HepG2 (cell line): ENCODE measurements around the gene BSG. TPM values are rescaled to one million over a fixed set of nuclear protein-coding genes. Genes with fewer than 3 reads are reported as not detected.
A peak's percentile ranks its signal among the peaks of the same experiment; 100 is the strongest.

ENCODE experiments used
- DMAP1 ChIP-seq: IDR thresholded peaks from 2 replicates; pipeline ENCODE4 v1.6.1; 2016
- ELF4 ChIP-seq: sonication (generic); formaldehyde crosslinking; IDR thresholded peaks from 2 replicates; pipeline ENCODE4 v1.5.0; 2020; ENCODE audit warnings: missing genetic modification reagents, mild to moderate bottlenecking, moderate library complexity, borderline replicate concordance
- HES4 ChIP-seq: sonication (generic); formaldehyde crosslinking; IDR thresholded peaks from 2 replicates; pipeline ENCODE4 v1.9.0; 2021; ENCODE audit warnings: mild to moderate bottlenecking, missing genetic modification reagents, borderline replicate concordance
- HINFP ChIP-seq: sonication (generic); formaldehyde crosslinking; IDR thresholded peaks from 2 replicates; pipeline ENCODE4 v1.4.0; 2020; ENCODE audit warnings: low read depth, mild to moderate bottlenecking, missing genetic modification reagents
- JDP2 ChIP-seq: sonication (generic); formaldehyde crosslinking; IDR thresholded peaks from 2 replicates; pipeline ENCODE4 v1.8.1; 2022; ENCODE audit warnings: missing genetic modification reagents, borderline replicate concordance
- KAT2B ChIP-seq: fragments of 150-350 bp; IDR thresholded peaks from 2 replicates; pipeline ENCODE4 v1.6.1; 2014; ENCODE audit warnings: low read depth, low read length, borderline replicate concordance
- MTA1 ChIP-seq: sonication (generic); formaldehyde crosslinking; IDR thresholded peaks from 2 replicates; pipeline ENCODE4 v1.4.0; 2020; ENCODE audit warnings: missing genetic modification reagents, mild to moderate bottlenecking, borderline replicate concordance
- NR2F1 ChIP-seq, 2 experiments: fragments of 450-650 bp in 1 of 2; formaldehyde crosslinking in 1 of 2; IDR thresholded peaks; 2 replicates each; pipeline versions ENCODE4 v1.5.0 to v1.6.1; 2016 to 2020; ENCODE audit warnings: mild to moderate bottlenecking in 1 of 2, missing compliant biosample characterization in 1 of 2, missing genetic modification reagents in 1 of 2, moderate library complexity in 1 of 2
- PRDM4 ChIP-seq: sonication (generic); formaldehyde crosslinking; IDR thresholded peaks from 2 replicates; pipeline ENCODE4 v1.9.0; 2021; ENCODE audit warnings: missing genetic modification reagents, borderline replicate concordance
- ZBTB2 ChIP-seq: sonication (generic); formaldehyde crosslinking; IDR thresholded peaks from 2 replicates; pipeline ENCODE4 v1.8.0; 2022; ENCODE audit warnings: low read depth, missing genetic modification reagents
- ZNF235 ChIP-seq: sonication (generic); formaldehyde crosslinking; IDR thresholded peaks from 2 replicates; pipeline ENCODE4 v1.8.1; 2023; ENCODE audit warnings: mild to moderate bottlenecking, missing genetic modification reagents, borderline replicate concordance
- ZNF264 ChIP-seq: sonication (generic); formaldehyde crosslinking; IDR thresholded peaks from 2 replicates; pipeline ENCODE4 v1.4.0; 2020; ENCODE audit warnings: missing genetic modification reagents
- ZNF510 ChIP-seq: sonication (generic); formaldehyde crosslinking; IDR thresholded peaks from 2 replicates; pipeline ENCODE4 v1.4.0; 2020; ENCODE audit warnings: low read depth, mild to moderate bottlenecking, missing genetic modification reagents
- ZNF598 ChIP-seq: sonication (generic); formaldehyde crosslinking; IDR thresholded peaks from 2 replicates; pipeline ENCODE4 v1.5.1; 2020; ENCODE audit warnings: mild to moderate bottlenecking, missing genetic modification reagents, borderline replicate concordance
- ZNF7 ChIP-seq: IDR thresholded peaks from 2 replicates; pipeline ENCODE4 v1.6.1; 2016; ENCODE audit warnings: missing biosample characterization, missing genetic modification reagents
- polyA plus RNA-seq, 8 experiments: library from polyadenylated mRNA; depleted of rRNA in 3 of 8; stranded (reverse) in 7 of 8; unstranded in 1 of 8; fragments of >200 nt; fragmentation: Illumina TruSeq in 4 of 8; extraction: Trizol in 4 of 8; gene quantifications; 2 replicates each; pipeline versions ENCODE4 v1.2.1 to v1.2.3, GENCODE V29; 2011 to 2016; ENCODE audit warnings: low read depth in 4 of 8, missing spikeins in 1 of 8, mixed read lengths in 1 of 8; ENCODE audit not compliant: insufficient read depth in 1 of 8
- total RNA-seq, 5 experiments: library from RNA; depleted of rRNA; stranded (reverse); fragments of >200 nt; fragmentation: Illumina TruSeq; extraction: Trizol; gene quantifications; 2 replicates each; pipeline ENCODE4 v1.2.3, GENCODE V29; 2016; ENCODE audit warnings: low read depth in 1 of 5
- TF ChIP-seq, protein P1 (sequence below): sonication (generic); formaldehyde crosslinking; conservative IDR thresholded peaks from 2 replicates; pipeline ENCODE4 v1.5.0; 2020; ENCODE audit warnings: missing genetic modification reagents
- TF ChIP-seq, protein P2 (sequence below): sonication (generic); formaldehyde crosslinking; IDR thresholded peaks from 2 replicates; pipeline ENCODE4 v1.5.0; 2020; ENCODE audit warnings: missing genetic modification reagents, mild to moderate bottlenecking, borderline replicate concordance

Gene BSG
- total and polyA plus RNA-seq, 2 of the 13 experiments (the other 11 are each of a cell fraction or from before 2014, with no cell fraction given) = 309 to 754 TPM

GRCh38 chr19:531009-531752 is 41.2 kb upstream of the BSG start (continued):
- TF ChIP-seq ZBTB2 (peak; percentile 96), ZNF7 (CRISPR knock-in tag) (no peak), ZNF598 (CRISPR knock-in tag) (no peak), KAT2B (no peak), HINFP (0 out of 2 replicates have a peak, but pooled peaks have one; percentile 32), PRDM4 (CRISPR knock-in tag) (no peak), ZNF235 (peak; percentile 70; the same call in 1 of the 2 replicates), HES4 (no peak; the same call in 1 of the 2 replicates), DMAP1 (peak; percentile 81; the same call in 1 of the 2 replicates), ZNF264 (peak; percentile 7; the same call in 1 of the 2 replicates), ELF4 (CRISPR knock-in tag) (no peak), JDP2 (CRISPR knock-in tag) (no peak), MTA1 (CRISPR knock-in tag) (peak; percentile 61; the same call in 1 of the 2 replicates), NR2F1 (CRISPR knock-in tag; IDR thresholded peaks at IDR 0.05) (no peak), ZNF510 (CRISPR knock-in tag) (no peak)
- TF ChIP-seq, protein P1, sequence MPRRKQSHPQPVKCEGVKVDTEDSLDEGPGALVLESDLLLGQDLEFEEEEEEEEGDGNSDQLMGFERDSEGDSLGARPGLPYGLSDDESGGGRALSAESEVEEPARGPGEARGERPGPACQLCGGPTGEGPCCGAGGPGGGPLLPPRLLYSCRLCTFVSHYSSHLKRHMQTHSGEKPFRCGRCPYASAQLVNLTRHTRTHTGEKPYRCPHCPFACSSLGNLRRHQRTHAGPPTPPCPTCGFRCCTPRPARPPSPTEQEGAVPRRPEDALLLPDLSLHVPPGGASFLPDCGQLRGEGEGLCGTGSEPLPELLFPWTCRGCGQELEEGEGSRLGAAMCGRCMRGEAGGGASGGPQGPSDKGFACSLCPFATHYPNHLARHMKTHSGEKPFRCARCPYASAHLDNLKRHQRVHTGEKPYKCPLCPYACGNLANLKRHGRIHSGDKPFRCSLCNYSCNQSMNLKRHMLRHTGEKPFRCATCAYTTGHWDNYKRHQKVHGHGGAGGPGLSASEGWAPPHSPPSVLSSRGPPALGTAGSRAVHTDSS (CRISPR knock-in tag) = 0 out of 2 replicates have a peak, but pooled peaks have one; percentile 49
- TF ChIP-seq, protein P2, sequence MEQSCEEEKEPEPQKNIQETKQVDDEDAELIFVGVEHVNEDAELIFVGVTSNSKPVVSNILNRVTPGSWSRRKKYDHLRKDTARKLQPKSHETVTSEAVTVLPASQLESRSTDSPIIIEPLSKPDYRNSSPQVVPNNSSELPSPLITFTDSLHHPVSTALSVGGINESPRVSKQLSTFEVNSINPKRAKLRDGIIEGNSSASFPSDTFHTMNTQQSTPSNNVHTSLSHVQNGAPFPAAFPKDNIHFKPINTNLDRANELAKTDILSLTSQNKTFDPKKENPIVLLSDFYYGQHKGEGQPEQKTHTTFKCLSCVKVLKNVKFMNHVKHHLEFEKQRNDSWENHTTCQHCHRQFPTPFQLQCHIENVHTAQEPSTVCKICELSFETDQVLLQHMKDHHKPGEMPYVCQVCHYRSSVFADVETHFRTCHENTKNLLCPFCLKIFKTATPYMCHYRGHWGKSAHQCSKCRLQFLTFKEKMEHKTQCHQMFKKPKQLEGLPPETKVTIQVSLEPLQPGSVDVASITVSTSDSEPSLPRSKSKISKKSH (CRISPR knock-in tag) = peak; percentile 65; the same call in 1 of the 2 replicates
